ENCODE measurements around the gene C16orf95. TPM values are rescaled to one million over a fixed set of nuclear protein-coding genes. Genes with fewer than 3 reads are reported as not detected.

Gene C16orf95
- total RNA-seq, 1 experiment from 2014 or later = 7.5 TPM

- peak; percentile 52 for DNase-seq (ENCODE audit: low read depth)
These were observed 805 bp upstream of the C16orf95 start for GRCh38 chr16:87317750-87318644.

GRCh38 chr16:87316450-87316922, 706 bp downstream of the C16orf95 start:
- DNase-seq (ENCODE audit: low read depth) = no peak

GRCh38 chr16:87314990-87315420, 2.2 kb downstream of the C16orf95 start:
- no peak for DNase-seq (ENCODE audit: low read depth)

GRCh38 chr16:87312008-87312407, 5.2 kb downstream of the C16orf95 start:
- no peak for DNase-seq (ENCODE audit: low read depth)

- no peak for DNase-seq (ENCODE audit: low read depth)
These were observed 5.8 kb downstream of the C16orf95 start for GRCh38 chr16:87311387-87311786.

GRCh38 chr16:87310610-87311009, 6.6 kb downstream of the C16orf95 start:
- no peak for DNase-seq (ENCODE audit: low read depth)

- DNase-seq (ENCODE audit: low read depth) = no peak
These were observed 7.3 kb downstream of the C16orf95 start for GRCh38 chr16:87309620-87310525.

GRCh38 chr16:87308826-87309225, 8.4 kb downstream of the C16orf95 start:
- DNase-seq (ENCODE audit: low read depth) = no peak

- DNase-seq (ENCODE audit: low read depth) = no peak
These were observed 10.7 kb downstream of the C16orf95 start for GRCh38 chr16:87306516-87306915.

- no peak for DNase-seq (ENCODE audit: low read depth)
These were observed 11.4 kb downstream of the C16orf95 start for GRCh38 chr16:87305505-87306391.

- no peak for DNase-seq (ENCODE audit: low read depth)
These were observed 12.2 kb downstream of the C16orf95 start for GRCh38 chr16:87304951-87305350.

GRCh38 chr16:87303962-87304521, 13.2 kb downstream of the C16orf95 start:
- DNase-seq (ENCODE audit: low read depth) = no peak

- peak; percentile 58 for DNase-seq (ENCODE audit: low read depth)
These were observed 13.7 kb downstream of the C16orf95 start for GRCh38 chr16:87303431-87303930.

- no peak for DNase-seq (ENCODE audit: low read depth)
These were observed 18.2 kb downstream of the C16orf95 start for GRCh38 chr16:87298857-87299465.

- DNase-seq (ENCODE audit: low read depth) = peak; percentile 13
These were observed 19.1 kb downstream of the C16orf95 start for GRCh38 chr16:87297918-87298631.

- no peak for DNase-seq (ENCODE audit: low read depth)
These were observed 19.8 kb downstream of the C16orf95 start for GRCh38 chr16:87297407-87297806.

- no peak for DNase-seq (ENCODE audit: low read depth)
These were observed 21.3 kb downstream of the C16orf95 start for GRCh38 chr16:87295661-87296531.

GRCh38 chr16:87295259-87295658, 21.9 kb downstream of the C16orf95 start:
- DNase-seq (ENCODE audit: low read depth) = peak; percentile 15

All from LHCN-M2 (cell line).